SK-N-SH treated with all-trans-retinoic acid at 6 μM for 48 hours (cell line): ENCODE measurements around the gene TCAF1.

ENCODE experiments used
- ESRRG ChIP-seq: fragments of 250-450 bp; sonication (Bioruptor Pico); IDR thresholded peaks from 2 replicates; pipeline ENCODE4 v1.6.1; 2021; ENCODE audit warnings: mild to moderate bottlenecking
- GLIS3 ChIP-seq: fragments of 250-450 bp; sonication (Bioruptor Pico); IDR thresholded peaks from 2 replicates; pipeline ENCODE4 v1.5.0; 2020; ENCODE audit warnings: mild to moderate bottlenecking, moderate library complexity
- OSR1 ChIP-seq: fragments of 250-450 bp; sonication (Bioruptor Pico); IDR thresholded peaks from 2 replicates; pipeline ENCODE4 v1.8.0; 2022; ENCODE audit warnings: moderate library complexity, mild to moderate bottlenecking, inconsistent platforms
- PPARA ChIP-seq: fragments of 250-450 bp; sonication (Bioruptor Pico); IDR thresholded peaks from 2 replicates; pipeline ENCODE4 v1.5.0; 2020; ENCODE audit warnings: mild to moderate bottlenecking, borderline replicate concordance
- RARB ChIP-seq: fragments of 250-450 bp; sonication (Bioruptor Pico); IDR thresholded peaks from 2 replicates; pipeline ENCODE4 v1.8.0; 2021; ENCODE audit warnings: mild to moderate bottlenecking, moderate library complexity
- TOX ChIP-seq: fragments of 250-450 bp; sonication (Bioruptor Pico); IDR thresholded peaks from 2 replicates; pipeline ENCODE4 v1.8.0; 2021; ENCODE audit warnings: mild to moderate bottlenecking, moderate library complexity, borderline replicate concordance
- ZFP3 ChIP-seq: fragments of 250-450 bp; sonication (Bioruptor Pico); IDR thresholded peaks from 2 replicates; pipeline ENCODE4 v1.5.0; 2020; ENCODE audit warnings: mild to moderate bottlenecking, moderate library complexity
- ZFP30 ChIP-seq: fragments of 450-650 bp; formaldehyde crosslinking; IDR thresholded peaks from 2 replicates; pipeline ENCODE4 v1.5.0; 2022; ENCODE audit warnings: mild to moderate bottlenecking, moderate library complexity
- TF ChIP-seq, protein P1 (sequence below): fragments of 250-450 bp; sonication (Bioruptor Pico); IDR thresholded peaks from 2 replicates; pipeline ENCODE4 v1.8.0; 2020; ENCODE audit warnings: mild to moderate bottlenecking, moderate library complexity, borderline replicate concordance

DNA sequence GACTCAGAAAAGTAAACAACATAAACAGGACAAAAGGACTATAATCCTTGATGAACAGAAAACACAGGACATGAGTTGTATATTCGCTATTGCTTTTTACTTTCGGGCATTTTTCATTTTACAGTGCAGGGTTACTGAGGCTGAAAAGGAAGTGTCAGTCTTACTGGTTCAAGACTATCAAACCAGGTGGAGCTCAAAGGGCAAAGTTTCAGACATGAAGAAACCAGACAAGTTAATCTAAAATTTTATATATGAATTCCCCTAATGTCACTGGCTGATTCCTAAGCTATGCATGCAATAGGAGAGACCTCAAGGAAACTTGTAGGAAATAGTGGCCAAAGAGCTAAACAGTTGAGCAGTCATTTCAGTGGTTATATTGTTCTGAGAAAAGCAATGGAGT lies 11.4 kb downstream of the TCAF1 start:
- TF ChIP-seq ZFP30 (CRISPR knock-in tag) (no peak), RARB (CRISPR knock-in tag) (no peak), GLIS3 (no peak), ESRRG (CRISPR knock-in tag) (no peak), PPARA (CRISPR knock-in tag) (no peak), TOX (CRISPR knock-in tag) (no peak), ZFP3 (CRISPR knock-in tag) (no peak), OSR1 (CRISPR knock-in tag) (no peak)
- TF ChIP-seq, protein P1, sequence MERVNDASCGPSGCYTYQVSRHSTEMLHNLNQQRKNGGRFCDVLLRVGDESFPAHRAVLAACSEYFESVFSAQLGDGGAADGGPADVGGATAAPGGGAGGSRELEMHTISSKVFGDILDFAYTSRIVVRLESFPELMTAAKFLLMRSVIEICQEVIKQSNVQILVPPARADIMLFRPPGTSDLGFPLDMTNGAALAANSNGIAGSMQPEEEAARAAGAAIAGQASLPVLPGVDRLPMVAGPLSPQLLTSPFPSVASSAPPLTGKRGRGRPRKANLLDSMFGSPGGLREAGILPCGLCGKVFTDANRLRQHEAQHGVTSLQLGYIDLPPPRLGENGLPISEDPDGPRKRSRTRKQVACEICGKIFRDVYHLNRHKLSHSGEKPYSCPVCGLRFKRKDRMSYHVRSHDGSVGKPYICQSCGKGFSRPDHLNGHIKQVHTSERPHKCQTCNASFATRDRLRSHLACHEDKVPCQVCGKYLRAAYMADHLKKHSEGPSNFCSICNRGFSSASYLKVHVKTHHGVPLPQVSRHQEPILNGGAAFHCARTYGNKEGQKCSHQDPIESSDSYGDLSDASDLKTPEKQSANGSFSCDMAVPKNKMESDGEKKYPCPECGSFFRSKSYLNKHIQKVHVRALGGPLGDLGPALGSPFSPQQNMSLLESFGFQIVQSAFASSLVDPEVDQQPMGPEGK = no peak
